Activated naive CD4-positive, alpha-beta T cell treated with anti-CD3 and anti-CD28 coated beads, Interleukin-2, amount 10 ng/mL, durations not matched to agents 7 days and 5 days (primary cell): ENCODE measurements around the gene OR6N1.

Experiments
- CTCF ChIA-PET: fragments of 350-600 bp; sonication (Branson Sonifier 250); formaldehyde crosslinking; loops from one replicate; lab custom pipeline; 2021; ENCODE audit warnings: antibody characterized with exemption; lab: Charles Lee
- DNase-seq: peaks from one replicate; pipeline ENCODE4 v3.0.0-alpha.2; 2020
- H3K27ac Mint-ChIP-seq: one replicate; pipeline ENCODE4 v1.8.0; 2021; ENCODE audit warnings: mild to moderate bottlenecking, moderate library complexity, mixed read lengths
- H3K27me3 Mint-ChIP-seq: one replicate; pipeline ENCODE4 v1.8.0; 2021; ENCODE audit warnings: mild to moderate bottlenecking, mixed read lengths
- H3K36me3 Mint-ChIP-seq: one replicate; pipeline ENCODE4 v1.8.0; 2021; ENCODE audit warnings: mixed read lengths
- H3K4me1 Mint-ChIP-seq: one replicate; pipeline ENCODE4 v1.8.0; 2021; ENCODE audit warnings: mixed read lengths
- H3K4me3 Mint-ChIP-seq: one replicate; pipeline ENCODE4 v1.8.0; 2021; ENCODE audit warnings: mild to moderate bottlenecking, moderate library complexity, mixed read lengths
- H3K9me3 Mint-ChIP-seq: one replicate; pipeline ENCODE4 v1.8.0; 2021; ENCODE audit warnings: mixed read lengths

Gene OR6N1, protein sequence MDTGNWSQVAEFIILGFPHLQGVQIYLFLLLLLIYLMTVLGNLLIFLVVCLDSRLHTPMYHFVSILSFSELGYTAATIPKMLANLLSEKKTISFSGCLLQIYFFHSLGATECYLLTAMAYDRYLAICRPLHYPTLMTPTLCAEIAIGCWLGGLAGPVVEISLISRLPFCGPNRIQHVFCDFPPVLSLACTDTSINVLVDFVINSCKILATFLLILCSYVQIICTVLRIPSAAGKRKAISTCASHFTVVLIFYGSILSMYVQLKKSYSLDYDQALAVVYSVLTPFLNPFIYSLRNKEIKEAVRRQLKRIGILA

GRCh38 chr1:158771950-158772866, at the start of gene OR6N1:
Gene OR6N1 (minus strand): TSS chr1:158772195. CDS start chr1:158766682, 5,513 bp downstream.
- DNase-seq: no peak
- H3K27me3 Mint-ChIP-seq: no peaks in the 10 kb centered on the region
- CTCF ChIA-PET: no interaction called here
- no peaks in the 10 kb centered on the region for H3K9me3 Mint-ChIP-seq
- H3K36me3 Mint-ChIP-seq: no peaks in the 10 kb centered on the region
- H3K27ac Mint-ChIP-seq: no peak within 1 kb of the TSS
- H3K4me1 Mint-ChIP-seq: no peaks in the 10 kb centered on the region
- no peak within 1 kb of the TSS for H3K4me3 Mint-ChIP-seq

GRCh38 chr1:158821723-158822122, 49.7 kb upstream of the OR6N1 start:
- Mint-ChIP-seq H3K27ac (no peak overlapping the region), H3K36me3 (peaks cover 1% of the 10 kb centered on the region), H3K4me1 (peaks cover 20% of the 10 kb centered on the region), H3K4me3 (no peak overlapping the region), H3K27me3 (no peaks in the 10 kb centered on the region), H3K9me3 (no peaks in the 10 kb centered on the region)
- CTCF ChIA-PET: no interaction called here
- DNase-seq: no peak

DNA sequence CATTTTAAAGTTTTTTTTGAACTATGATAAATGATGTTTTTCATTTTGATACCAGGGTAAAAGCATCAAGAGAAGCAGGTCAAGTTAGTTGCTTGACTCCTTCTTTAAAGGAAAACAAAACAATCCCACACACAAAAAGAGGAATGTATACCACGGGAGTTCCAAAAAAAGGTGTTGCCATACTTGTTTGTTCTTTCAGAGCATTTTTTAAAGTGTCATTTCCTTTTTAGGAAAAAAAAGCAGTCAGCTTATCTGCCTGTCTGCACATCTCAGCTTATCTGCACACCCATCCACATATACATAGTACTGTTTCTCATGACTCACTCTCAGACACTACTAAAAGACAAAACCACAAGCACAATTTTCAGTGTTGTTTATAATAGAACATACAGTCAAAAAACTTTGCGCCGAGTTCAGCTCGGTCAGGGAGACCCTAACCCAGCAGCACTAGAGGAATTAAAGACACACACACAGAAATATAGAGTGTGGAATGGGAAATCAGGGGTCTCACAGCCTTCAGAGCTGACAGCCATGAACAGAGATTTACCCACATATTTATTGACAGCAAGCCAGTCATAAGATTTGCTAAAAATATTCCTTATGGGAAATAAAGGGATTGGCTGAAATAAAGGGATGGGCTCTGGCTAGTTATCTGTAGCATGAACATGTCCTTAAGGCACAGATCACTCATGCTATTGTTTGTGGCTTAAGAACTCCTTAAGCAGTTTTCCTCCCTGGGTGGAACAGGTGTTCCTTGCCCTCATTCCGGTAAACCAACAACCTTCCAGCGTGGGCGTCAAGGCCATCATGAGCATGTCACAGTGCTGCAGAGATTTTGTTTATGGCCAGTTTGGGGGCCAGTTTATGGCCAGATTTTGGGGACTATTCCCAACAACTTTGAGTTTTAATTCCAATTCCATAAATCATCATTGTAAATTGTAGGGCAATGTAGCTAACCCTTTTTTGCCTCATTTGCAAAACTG, 47.8 kb upstream of the OR6N1 start:
- CTCF ChIA-PET: interaction anchor here (0.6 to 0.9 kb wide), 2 partner anchors 19 to 253 kb away, joined by 3 read pairs; no protein-coding TSS in a partner anchor
- H3K4me1 Mint-ChIP-seq: peaks cover 20% of the 10 kb centered on the region
- DNase-seq: peak; percentile 22
- H3K27me3 Mint-ChIP-seq: no peaks in the 10 kb centered on the region
- no peaks in the 10 kb centered on the region for H3K9me3 Mint-ChIP-seq
- no peak overlapping the region for H3K4me3 Mint-ChIP-seq
- peaks cover 1% of the 10 kb centered on the region for H3K36me3 Mint-ChIP-seq
- H3K27ac Mint-ChIP-seq: peak overlapping the region; percentile 82

- no peaks in the 10 kb centered on the region for H3K9me3 Mint-ChIP-seq
- no peak for DNase-seq
- CTCF ChIA-PET: interaction anchor here (0.6 to 1.4 kb wide), 4 partner anchors 10 to 253 kb away, joined by 3 to 4 read pairs (median 3); no protein-coding TSS in a partner anchor
- H3K27me3 Mint-ChIP-seq: no peaks in the 10 kb centered on the region
- H3K36me3 Mint-ChIP-seq: peaks cover 1% of the 10 kb centered on the region
- H3K4me3 Mint-ChIP-seq: no peak overlapping the region
- H3K4me1 Mint-ChIP-seq: peaks cover 20% of the 10 kb centered on the region
- H3K27ac Mint-ChIP-seq: peak overlapping the region; percentile 82
Measured at GRCh38 chr1:158818975-158819431, 47.0 kb upstream of the OR6N1 start.

DNA sequence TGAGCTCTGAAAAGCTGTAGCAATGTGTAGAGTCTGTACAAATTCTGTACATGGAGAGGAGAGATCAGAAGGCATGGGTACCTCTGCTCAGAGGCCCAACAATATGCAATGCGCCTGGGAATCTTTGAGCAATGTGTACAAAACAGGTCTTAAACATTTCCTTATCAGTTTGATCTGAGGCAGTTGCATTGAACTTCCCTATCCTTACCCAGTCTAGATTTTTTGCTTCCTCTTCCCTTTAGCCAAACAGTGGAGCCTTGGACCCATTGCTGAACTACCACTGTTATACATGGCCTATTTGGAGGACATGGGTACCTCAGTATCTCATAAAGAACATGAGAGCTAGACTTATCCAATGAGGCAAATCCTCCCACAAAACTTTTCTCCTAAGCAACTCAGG, 46.6 kb upstream of the OR6N1 start:
- Mint-ChIP-seq H3K4me3 (no peak overlapping the region), H3K27ac (no peak overlapping the region)

GRCh38 chr1:158814970-158815369, 43.0 kb upstream of the OR6N1 start:
- Mint-ChIP-seq H3K4me3 (no peak overlapping the region), H3K36me3 (peaks cover 1% of the 10 kb centered on the region), H3K9me3 (no peaks in the 10 kb centered on the region), H3K27ac (no peak overlapping the region), H3K27me3 (no peaks in the 10 kb centered on the region), H3K4me1 (peaks cover 21% of the 10 kb centered on the region)
- no peak for DNase-seq
- CTCF ChIA-PET: no interaction called here

More for the DNA sequence above, 46.6 kb upstream of the OR6N1 start:
- Mint-ChIP-seq H3K27me3 (no peaks in the 10 kb centered on the region), H3K4me1 (peaks cover 20% of the 10 kb centered on the region), H3K9me3 (no peaks in the 10 kb centered on the region), H3K36me3 (peaks cover 1% of the 10 kb centered on the region)
- no peak for DNase-seq
- CTCF ChIA-PET: interaction anchor here (0.6 to 1.4 kb wide), 3 partner anchors 10 to 39 kb away, joined by 3 to 4 read pairs (median 3); no protein-coding TSS in a partner anchor

GRCh38 chr1:158813164-158813563, 41.2 kb upstream of the OR6N1 start:
- Mint-ChIP-seq H3K36me3 (no peaks in the 10 kb centered on the region), H3K9me3 (no peaks in the 10 kb centered on the region), H3K27ac (no peak overlapping the region), H3K4me3 (no peak overlapping the region), H3K27me3 (peaks cover 5% of the 10 kb centered on the region), H3K4me1 (peaks cover 3% of the 10 kb centered on the region)
- CTCF ChIA-PET: no interaction called here
- DNase-seq: no peak

GRCh38 chr1:158812336-158812735, 40.3 kb upstream of the OR6N1 start:
- Mint-ChIP-seq H3K27ac (no peak overlapping the region), H3K27me3 (peaks cover 8% of the 10 kb centered on the region), H3K4me1 (peaks cover 3% of the 10 kb centered on the region), H3K9me3 (no peaks in the 10 kb centered on the region), H3K4me3 (no peak overlapping the region), H3K36me3 (no peaks in the 10 kb centered on the region)
- DNase-seq: no peak
- CTCF ChIA-PET: no interaction called here

DNA sequence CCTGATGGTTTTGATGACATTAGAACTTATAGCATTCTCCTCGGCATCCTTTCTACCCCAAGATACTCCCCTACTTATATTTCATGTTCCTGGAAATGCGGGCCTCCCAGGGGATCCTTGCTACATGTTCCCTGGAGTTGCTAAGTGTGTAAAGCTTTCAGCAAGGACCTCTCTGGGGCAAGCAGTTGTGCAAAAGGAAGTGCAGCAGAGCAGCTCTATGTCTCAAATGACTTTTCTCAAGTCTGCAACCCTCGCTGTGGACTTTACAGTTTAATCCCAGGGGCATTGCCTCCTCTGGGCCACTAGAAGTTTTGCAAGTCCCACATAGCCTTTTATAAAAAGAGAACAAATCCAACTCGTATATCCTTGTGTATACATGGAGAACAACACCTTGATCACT, 38.3 kb upstream of the OR6N1 start:
- Mint-ChIP-seq H3K9me3 (no peaks in the 10 kb centered on the region), H3K27ac (no peak overlapping the region), H3K36me3 (no peaks in the 10 kb centered on the region), H3K4me1 (peaks cover 3% of the 10 kb centered on the region), H3K27me3 (peaks cover 10% of the 10 kb centered on the region), H3K4me3 (no peak overlapping the region)
- CTCF ChIA-PET: interaction anchor here (0.6 kb wide), 1 partner anchor 13 kb away, joined by 3 read pairs; no protein-coding TSS in a partner anchor
- no peak for DNase-seq

DNA sequence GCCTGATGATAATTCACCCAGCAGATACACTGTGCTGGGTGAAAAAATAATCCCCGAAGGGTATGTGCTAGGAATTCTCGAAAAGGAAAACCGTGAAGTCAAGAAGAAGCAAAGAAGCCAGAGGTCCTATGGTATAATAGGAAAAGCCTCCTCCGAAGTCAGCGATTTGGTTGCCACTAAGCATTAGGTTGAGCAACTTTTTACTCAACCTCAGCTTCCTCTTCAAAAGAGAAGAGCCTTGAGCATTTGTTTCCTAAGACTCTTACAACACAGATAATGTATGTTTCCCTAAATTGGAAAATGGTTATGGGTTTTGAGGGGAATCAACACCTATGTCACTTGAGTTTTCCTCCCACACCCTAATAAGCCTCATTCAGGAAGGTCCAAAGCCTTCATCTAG, 37.9 kb upstream of the OR6N1 start:
- CTCF ChIA-PET: no interaction called here
- peaks cover 10% of the 10 kb centered on the region for H3K27me3 Mint-ChIP-seq

DNA sequence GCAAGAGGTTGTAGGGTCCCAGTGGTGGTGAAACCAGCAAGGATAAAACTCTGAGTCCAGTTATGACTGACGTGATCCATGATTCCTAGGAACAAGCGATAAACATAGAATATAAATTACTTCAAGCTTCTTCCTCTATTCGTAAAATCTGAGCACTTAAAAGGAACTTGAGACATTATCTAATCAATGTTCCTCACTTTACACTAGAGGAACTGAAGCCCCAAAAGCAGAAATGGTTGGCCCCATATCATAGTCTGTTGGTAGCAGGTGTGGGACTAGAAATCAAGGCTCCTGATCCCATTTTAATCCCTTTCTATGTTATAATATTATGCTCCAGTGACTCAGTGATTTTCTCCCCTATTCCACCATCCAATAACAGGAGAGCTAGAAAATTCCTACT, 37.3 kb upstream of the OR6N1 start:
- CTCF ChIA-PET: interaction anchor here (1.4 kb wide), 1 partner anchor 9 kb away, joined by 3 read pairs; no protein-coding TSS in a partner anchor
- Mint-ChIP-seq H3K4me3 (no peak overlapping the region), H3K9me3 (no peaks in the 10 kb centered on the region), H3K4me1 (peaks cover 3% of the 10 kb centered on the region), H3K27ac (no peak overlapping the region), H3K36me3 (no peaks in the 10 kb centered on the region), H3K27me3 (peaks cover 10% of the 10 kb centered on the region)
- no peak for DNase-seq

More for the DNA sequence above, 37.9 kb upstream of the OR6N1 start:
- Mint-ChIP-seq H3K36me3 (no peaks in the 10 kb centered on the region), H3K4me3 (no peak overlapping the region), H3K27ac (no peak overlapping the region), H3K4me1 (peaks cover 3% of the 10 kb centered on the region), H3K9me3 (no peaks in the 10 kb centered on the region)
- no peak for DNase-seq

- no peaks in the 10 kb centered on the region for H3K4me1 Mint-ChIP-seq
- H3K4me3 Mint-ChIP-seq: no peak overlapping the region
- no peak overlapping the region for H3K27ac Mint-ChIP-seq
- peaks cover 14% of the 10 kb centered on the region for H3K27me3 Mint-ChIP-seq
- no peak for DNase-seq
- CTCF ChIA-PET: interaction anchor here (1.2 kb wide), 1 partner anchor 11 kb away, joined by 3 read pairs; no protein-coding TSS in a partner anchor
- H3K36me3 Mint-ChIP-seq: no peaks in the 10 kb centered on the region
- no peaks in the 10 kb centered on the region for H3K9me3 Mint-ChIP-seq
Measured at GRCh38 chr1:158806916-158807536, 35.0 kb upstream of the OR6N1 start.

DNA sequence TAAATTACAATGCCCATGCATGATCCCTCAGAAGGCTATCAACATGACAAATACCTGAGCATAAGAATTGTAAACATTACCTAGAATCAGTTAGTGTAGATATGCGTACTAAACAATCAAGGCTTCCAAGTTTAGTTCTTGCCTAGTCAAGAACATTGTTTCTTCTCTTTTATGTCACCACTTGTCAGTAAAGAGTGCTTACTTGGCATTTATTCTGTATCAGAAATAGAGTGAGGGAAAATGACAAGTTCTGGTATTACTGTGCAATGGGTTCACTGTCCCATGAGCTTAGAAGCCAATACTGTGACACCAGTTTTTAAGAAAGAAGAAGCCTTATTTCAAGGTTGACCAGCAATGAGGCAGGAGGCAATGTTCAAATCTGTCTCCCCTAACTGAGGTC, 31.7 kb upstream of the OR6N1 start:
- H3K27ac Mint-ChIP-seq: no peak overlapping the region
- no peak overlapping the region for H3K4me3 Mint-ChIP-seq
- H3K9me3 Mint-ChIP-seq: no peaks in the 10 kb centered on the region
- H3K36me3 Mint-ChIP-seq: no peaks in the 10 kb centered on the region
- peaks cover 24% of the 10 kb centered on the region for H3K27me3 Mint-ChIP-seq
- CTCF ChIA-PET: no interaction called here
- H3K4me1 Mint-ChIP-seq: no peaks in the 10 kb centered on the region
- no peak for DNase-seq
